Activated effector memory CD4-positive, alpha-beta T cell treated with Interleukin-2 at 50 U/mL for 16 hours (primary cell): ENCODE results near the gene AGBL2.
"Not testable (repeated sequence)": the region's sequence is repeated elsewhere in the genome, so short reads cannot be mapped to it uniquely, and the experiment has no call there.

Experiments
- DNase-seq: peaks from one replicate; pipeline ENCODE4 v3.0.0-alpha.2; 2020

Gene AGBL2

GRCh38 chr11:47688991-47689390 is 26.2 kb downstream of the AGBL2 start:
- DNase-seq = no peak

DNA sequence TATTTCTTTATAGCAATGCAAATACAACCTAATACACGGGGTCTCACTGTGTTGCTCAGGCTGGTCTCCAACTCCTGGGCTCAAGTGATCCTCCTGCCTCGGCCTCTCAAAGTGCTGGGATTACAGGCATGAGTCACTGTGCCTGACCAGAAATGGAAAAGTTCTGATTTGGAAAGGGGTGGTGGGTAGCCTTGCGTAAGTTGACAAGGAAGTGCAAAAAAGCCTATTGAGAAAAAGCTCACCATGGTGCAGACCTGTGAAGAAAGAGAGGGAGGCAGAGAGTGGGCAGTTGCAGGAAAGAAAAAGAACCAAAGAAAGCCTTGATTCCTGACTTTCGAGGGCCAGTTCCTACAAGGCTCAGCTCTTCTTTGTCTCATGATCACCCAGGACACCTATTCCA is 27.1 kb downstream of the AGBL2 start:
- no peak for DNase-seq

DNA sequence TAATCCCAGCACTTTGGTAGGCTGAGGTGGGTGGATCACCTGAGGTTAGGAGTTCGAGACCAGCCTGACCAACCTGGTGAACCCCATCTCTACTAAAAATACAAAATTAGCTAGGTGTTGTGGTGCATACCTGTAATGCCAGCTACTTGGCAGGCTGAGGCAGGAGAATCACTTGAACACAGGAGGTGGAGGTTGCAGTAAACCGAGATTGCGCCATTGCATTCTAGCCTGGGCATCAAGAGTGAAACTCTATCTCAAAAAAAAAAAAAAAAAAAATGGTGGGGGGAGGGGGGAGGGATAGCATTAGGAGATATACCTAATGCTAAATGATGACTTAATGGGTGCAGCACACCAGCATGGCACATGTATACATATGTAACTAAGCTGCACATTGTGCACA is 28.5 kb downstream of the AGBL2 start:
- DNase-seq = not testable (repeated sequence)

DNA sequence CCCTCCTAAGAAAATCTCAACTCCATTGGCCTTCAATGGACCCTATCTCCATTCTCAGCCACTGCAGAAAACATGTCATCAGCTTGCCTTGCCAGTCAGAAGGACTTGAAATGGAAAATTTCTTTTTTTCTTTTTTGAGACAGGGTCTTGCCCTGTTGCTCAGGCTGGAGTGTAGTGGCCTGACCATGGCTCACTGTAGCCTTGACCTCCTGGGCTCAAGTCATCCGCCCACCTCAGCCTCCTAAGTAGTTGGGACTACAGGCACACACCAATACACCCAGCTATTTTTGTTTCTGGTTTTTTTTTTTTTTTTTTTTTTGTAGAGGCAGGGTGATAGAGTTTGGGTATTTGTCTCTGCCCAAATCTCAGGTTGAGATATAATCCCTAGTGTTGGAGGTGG is 29.0 kb downstream of the AGBL2 start:
- DNase-seq = no peak

- no peak for DNase-seq
Observed at GRCh38 chr11:47675851-47676250, 39.3 kb downstream of the AGBL2 start.

DNA sequence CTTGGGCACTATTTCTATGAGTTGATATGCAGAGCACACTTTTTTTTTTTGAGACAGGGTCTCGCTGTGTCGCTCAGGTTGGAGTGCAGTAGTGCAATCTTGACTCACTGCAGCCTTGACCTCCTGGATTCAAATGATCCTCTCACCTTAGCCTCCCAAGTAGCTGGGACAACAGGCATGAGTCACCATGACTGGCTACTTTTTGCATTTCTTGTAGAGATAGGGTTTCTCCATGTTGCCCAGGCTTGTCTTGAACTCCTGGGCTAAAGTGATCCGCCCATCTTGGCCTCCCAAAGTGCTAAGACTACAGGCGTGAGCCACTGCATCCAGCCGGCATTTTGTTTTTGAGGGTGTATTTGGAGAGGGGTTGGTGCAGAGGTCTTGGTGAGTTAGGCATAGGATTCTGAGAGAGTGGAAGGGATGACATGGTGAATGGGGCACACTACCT is 42.9 kb downstream of the AGBL2 start:
- no peak for DNase-seq

- no peak for DNase-seq
Observed at GRCh38 chr11:47669856-47670255, 45.3 kb downstream of the AGBL2 start.

- DNase-seq = no peak
Observed at GRCh38 chr11:47668665-47669064, 46.5 kb downstream of the AGBL2 start.

- no peak for DNase-seq
Observed at GRCh38 chr11:47667555-47667954, 47.6 kb downstream of the AGBL2 start.

GRCh38 chr11:47667135-47667534 is 48.0 kb downstream of the AGBL2 start:
- no peak for DNase-seq

DNA sequence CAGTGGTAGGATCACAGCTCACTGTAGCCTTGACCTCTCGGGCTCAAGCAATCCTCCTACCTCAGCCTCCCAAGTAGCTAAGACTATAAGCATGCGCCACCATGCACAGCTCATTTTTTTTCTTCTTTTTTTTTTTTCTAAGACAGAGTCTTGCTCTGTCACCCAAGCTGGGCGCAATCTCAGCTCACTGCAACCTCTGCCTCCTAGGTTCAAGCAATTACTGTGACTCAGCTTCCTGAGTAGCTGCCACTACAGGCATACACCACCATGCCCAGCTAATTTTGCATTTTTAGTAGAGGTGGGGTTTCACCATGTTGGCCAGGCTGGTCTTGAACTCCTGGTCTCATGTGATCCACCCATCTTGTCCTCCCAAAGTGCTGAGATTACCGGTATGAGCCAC is 50.2 kb downstream of the AGBL2 start:
- not testable (repeated sequence) for DNase-seq

DNA sequence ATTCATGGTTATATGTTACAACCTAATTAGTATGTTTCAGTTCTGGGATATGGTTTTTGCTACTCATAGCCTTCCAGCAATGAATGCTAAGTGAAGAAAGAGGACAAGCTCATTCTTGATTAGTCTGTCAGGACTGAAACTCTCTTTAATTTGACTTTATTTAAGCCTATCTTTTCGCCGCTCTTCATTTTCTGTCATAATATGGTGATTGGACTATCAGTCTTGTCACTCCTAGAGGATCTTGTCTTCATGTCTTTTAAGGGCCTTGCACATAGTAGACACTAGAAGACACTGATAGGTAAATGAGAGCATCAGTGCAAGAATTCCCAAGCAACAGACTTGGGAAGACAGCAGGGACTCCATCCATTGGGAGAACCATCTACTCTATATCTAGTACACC is 53.9 kb downstream of the AGBL2 start:
- no peak for DNase-seq

DNA sequence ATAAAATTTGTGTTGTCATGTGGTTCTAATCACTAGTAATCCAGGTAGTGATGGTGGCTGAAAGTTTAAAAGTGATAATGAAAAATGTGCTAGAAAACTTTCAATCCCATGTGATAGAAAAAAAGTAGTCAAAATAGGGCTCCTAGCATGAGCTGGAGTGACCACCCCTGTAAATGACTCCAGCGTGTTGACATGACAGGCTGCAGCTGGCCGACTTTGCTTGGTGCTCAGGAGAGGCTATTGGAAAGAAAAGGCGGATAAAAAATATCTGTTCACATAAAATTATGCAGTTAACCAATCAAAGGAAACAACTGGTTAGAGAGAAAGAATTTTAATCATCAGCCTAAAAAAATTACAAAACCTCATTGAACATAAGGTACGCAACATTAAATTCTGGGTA is 55.9 kb downstream of the AGBL2 start:
- no peak for DNase-seq

DNA sequence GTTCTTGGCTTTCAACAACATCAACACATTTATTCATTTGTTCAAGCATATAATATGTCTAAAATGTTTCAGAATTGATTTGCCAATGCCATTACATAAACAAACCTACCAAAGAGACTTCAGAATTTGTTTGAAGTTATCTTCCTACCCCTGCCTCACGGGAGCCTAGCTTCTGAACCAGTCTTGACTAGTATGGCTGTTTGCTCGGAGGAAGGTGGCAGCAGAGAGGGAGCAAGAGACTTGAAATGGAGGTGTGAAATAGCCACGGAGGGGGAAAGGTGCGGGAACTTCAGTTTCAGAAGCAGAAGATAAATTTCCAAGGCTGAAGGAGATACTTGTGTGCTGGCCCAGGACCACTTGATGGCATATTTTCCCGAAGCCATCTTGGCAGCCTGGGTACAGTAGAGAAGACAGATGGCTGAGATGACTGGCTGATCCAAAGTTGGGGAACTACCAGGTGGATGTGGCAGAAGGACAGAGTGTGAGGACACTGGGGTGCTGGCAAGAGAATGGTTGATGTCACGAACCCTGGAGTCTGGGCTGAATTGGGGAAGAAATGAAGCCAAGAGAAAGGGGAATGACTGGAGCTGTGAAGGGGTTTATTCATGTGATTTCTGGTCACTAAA is 58.8 kb downstream of the AGBL2 start:
- no peak for DNase-seq

GRCh38 chr11:47651818-47652469 is 63.2 kb downstream of the AGBL2 start:
- no peak for DNase-seq

DNA sequence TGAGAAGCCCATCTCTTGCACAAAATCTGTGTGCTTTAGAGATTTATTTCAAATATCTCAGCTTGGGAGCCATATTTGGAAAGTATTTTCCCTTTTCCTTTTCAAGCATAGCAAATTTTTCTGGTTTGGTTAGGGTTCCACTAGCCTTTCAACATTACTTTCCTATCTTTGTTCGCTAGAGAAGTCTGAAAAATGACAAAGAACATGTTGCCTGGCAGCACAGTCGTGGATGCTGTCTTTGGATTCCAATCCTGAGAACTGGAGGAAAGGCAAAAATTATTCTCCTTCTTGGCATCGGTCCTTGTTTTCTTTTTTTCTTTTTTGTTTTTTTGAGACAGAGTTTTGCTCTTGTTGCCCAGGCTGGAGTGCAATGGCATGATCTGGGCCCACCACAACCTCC is 65.9 kb downstream of the AGBL2 start:
- DNase-seq = no peak

DNA sequence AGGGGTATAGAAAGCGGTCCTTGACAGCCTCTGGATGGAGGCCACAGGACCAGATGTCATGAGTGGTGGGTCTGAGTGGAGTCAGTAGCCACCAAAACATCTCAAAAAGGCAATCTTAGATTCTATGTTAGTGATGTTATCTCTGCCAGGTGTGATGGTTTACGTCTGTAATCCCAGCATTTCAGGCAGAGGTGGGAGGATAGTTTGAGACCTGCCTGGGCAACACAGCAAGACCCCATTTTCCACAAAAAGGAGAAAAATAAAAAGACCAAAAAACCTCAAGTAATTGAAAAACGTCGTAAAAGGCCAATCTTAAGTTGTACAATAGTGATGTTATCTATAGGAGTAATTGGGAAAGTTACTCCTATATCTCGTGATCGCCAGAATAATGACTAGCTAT is 69.2 kb downstream of the AGBL2 start:
- DNase-seq = no peak

GRCh38 chr11:47645500-47645899 is 69.7 kb downstream of the AGBL2 start:
- no peak for DNase-seq

DNA sequence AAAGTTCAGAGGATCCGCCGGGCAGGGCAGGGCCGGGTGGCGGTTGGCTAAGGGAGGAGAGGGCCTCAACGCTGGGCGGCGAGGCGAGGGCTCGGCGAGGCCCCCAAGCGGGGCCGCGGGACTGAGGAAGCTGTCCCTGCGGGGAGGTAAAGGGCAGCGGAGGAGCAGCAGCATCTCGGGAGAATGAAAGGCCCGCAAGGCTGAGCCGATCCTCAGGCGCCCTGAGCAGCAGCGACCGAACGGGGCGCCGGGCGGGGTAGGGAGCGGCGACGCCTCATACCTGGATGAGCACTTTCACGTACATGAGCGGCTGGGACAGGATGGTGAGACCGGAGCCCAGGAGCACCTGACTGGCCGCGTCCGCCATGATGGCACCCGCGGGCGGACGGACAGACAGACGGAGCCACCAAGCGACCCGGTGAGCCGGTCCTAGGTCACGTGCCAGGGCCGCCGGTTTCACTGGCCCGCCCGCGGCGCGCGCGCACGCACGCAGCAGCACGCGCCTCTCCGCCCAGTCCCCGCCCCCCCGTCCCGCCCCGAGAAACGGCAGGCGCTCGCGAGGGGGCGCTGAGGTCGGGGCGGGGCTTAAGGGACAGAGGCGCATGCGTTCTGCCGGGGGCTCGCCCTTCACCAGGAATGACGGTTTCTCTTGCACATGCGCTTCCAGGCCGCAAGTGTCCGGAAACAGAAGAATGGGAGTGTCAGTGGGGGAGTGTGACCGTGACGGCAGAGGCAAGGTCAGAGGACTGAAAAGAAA is 72.9 kb downstream of the AGBL2 start, which contains the start of gene MTCH2:
MTCH2 (minus strand) TSS at position 461 of the 757 bp plus-strand sequence; CDS start at position 367, 94 bp downstream.
- DNase-seq = peak; percentile 95

GRCh38 chr11:47641600-47642098 is 73.5 kb downstream of the AGBL2 start:
- DNase-seq = no peak

GRCh38 chr11:47640506-47640905 is 74.7 kb downstream of the AGBL2 start:
- not testable (repeated sequence) for DNase-seq

GRCh38 chr11:47636331-47636730 is 78.8 kb downstream of the AGBL2 start:
- DNase-seq = not testable (repeated sequence)

DNA sequence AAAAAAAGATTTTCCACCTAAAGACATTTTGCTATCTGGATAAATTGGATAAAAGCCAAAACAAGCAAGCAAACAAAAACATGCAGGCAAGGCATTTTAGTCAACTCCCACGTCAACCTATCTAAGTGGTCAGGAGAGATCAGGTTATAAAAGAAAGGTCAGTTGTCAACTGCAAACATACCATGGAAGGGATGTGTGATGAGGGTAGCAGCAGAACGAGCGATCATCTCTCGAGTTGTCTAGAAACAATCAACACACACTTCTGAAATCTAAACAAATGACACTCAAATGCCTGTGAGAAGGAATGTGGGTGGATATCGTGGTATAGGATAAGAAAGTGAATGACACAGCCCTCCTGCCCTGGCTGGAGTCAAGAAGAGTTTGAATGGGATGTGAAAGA is 83.7 kb downstream of the AGBL2 start:
- DNase-seq = no peak

DNA sequence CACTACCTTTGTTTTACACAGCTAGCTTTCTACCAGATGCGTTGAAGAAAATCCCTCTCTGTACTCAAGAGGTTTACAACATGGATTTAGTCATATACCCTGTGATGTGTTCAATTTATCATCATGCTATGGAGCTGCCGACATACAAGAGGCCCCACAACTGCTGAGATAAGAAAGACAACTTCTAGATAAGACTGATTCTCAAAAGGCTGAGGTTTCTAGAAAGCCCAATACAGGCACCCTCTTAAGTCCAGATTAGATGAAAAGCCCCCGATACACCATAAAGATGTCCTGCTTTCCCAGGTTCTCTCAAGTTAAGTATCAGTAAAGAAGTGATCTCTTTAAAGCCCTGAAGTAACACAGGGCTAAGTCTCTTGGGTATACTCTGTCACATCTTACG is 87.1 kb downstream of the AGBL2 start:
- DNase-seq = no peak
